ENCODE results near the gene ADARB2.

DNA sequence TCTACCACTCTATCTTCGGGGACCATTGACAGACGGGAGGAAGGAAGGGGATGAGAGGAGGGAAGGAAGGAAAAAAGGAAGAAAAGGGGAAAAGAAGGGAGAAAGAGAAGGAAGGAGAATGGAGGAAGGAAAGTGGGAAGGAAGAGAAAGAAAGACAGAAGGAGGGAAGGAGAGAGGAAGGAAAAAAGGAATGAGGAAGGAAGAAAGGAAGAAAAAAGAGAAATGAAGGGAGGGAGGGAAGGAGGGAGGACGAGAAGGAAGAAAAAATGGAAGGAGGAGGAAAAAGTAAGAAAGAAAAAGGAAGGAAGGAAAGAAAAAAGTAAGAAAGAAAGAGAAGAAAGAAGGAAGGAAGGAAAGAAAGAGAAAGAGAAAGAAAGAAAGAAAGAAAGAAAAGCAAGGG is 128.9 kb downstream of the ADARB2 start:
- no peak for TF ChIP-seq POLR2A (IDR thresholded peaks at IDR 0.05)
- TF ChIP-seq, protein P1, sequence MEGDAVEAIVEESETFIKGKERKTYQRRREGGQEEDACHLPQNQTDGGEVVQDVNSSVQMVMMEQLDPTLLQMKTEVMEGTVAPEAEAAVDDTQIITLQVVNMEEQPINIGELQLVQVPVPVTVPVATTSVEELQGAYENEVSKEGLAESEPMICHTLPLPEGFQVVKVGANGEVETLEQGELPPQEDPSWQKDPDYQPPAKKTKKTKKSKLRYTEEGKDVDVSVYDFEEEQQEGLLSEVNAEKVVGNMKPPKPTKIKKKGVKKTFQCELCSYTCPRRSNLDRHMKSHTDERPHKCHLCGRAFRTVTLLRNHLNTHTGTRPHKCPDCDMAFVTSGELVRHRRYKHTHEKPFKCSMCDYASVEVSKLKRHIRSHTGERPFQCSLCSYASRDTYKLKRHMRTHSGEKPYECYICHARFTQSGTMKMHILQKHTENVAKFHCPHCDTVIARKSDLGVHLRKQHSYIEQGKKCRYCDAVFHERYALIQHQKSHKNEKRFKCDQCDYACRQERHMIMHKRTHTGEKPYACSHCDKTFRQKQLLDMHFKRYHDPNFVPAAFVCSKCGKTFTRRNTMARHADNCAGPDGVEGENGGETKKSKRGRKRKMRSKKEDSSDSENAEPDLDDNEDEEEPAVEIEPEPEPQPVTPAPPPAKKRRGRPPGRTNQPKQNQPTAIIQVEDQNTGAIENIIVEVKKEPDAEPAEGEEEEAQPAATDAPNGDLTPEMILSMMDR (IDR thresholded peaks at IDR 0.05) = no peak
- no peak for TF ChIP-seq POLR2AphosphoS5 (IDR thresholded peaks at IDR 0.05)
- no peak for TF ChIP-seq EP300 (IDR thresholded peaks at IDR 0.05)
